22Rv1 (cell line): ENCODE data around the gene NPIPB8.
"Not testable (repeated sequence)": the region's sequence is repeated elsewhere in the genome, so short reads cannot be mapped to it uniquely, and the experiment has no call there.

Source experiments
- H3K27ac ChIP-seq: fragments of 450-650 bp; 2 replicates; pipeline ENCODE4 v1.5.1; 2017
- ZFX ChIP-seq: fragments of 450-650 bp; IDR thresholded peaks from 2 replicates; pipeline ENCODE4 v1.6.1; 2017; ENCODE audit warnings: antibody characterized with exemption, borderline replicate concordance
- TF ChIP-seq, protein P1 (sequence below): fragments of 450-650 bp; IDR thresholded peaks from 2 replicates; pipeline ENCODE4 v1.5.1; 2017; ENCODE audit warnings: mild to moderate bottlenecking

NPIPB8 gene

DNA sequence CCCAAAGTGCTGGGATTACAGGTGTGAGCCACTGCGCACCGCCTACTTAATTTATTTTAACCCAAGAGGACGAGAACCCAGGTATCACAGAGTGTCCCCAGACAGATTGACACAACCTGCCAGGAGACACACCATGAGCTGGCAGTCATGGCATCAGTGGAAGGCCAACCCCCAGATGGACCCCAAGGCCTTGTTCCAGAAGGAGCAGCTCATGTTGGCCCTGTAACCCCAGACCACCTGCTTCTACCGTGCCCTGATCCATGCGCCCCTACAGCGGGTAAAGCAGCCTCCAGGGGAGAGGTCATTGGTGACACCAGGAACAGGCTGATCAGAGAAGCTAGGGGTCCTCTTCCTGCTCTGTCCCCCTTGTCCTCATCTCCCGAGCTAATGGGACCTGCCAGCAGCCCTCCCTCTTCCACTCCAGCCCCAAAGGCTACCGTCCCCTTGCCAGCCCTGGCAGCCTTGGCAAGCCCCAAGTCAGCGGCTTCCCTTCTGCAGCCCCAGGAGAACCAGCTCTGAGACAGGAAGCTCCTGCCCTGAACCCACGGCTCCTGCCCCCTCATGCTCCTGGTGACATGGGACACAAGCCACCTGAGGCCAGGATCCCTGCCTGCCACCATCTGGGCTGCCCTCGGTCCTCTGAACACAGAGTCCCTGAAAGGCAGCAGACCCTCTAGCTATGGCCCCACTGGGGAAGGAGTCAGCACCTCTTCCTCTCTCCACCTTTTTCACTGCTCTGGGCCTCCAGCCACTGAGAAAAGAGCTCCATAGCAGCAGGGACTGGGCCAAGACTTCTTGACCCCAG lies 34.3 kb upstream of the NPIPB8 start:
- no peak overlapping the region for H3K27ac ChIP-seq
- TF ChIP-seq, protein P1, sequence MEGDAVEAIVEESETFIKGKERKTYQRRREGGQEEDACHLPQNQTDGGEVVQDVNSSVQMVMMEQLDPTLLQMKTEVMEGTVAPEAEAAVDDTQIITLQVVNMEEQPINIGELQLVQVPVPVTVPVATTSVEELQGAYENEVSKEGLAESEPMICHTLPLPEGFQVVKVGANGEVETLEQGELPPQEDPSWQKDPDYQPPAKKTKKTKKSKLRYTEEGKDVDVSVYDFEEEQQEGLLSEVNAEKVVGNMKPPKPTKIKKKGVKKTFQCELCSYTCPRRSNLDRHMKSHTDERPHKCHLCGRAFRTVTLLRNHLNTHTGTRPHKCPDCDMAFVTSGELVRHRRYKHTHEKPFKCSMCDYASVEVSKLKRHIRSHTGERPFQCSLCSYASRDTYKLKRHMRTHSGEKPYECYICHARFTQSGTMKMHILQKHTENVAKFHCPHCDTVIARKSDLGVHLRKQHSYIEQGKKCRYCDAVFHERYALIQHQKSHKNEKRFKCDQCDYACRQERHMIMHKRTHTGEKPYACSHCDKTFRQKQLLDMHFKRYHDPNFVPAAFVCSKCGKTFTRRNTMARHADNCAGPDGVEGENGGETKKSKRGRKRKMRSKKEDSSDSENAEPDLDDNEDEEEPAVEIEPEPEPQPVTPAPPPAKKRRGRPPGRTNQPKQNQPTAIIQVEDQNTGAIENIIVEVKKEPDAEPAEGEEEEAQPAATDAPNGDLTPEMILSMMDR = no peak
- no peak for TF ChIP-seq ZFX

DNA sequence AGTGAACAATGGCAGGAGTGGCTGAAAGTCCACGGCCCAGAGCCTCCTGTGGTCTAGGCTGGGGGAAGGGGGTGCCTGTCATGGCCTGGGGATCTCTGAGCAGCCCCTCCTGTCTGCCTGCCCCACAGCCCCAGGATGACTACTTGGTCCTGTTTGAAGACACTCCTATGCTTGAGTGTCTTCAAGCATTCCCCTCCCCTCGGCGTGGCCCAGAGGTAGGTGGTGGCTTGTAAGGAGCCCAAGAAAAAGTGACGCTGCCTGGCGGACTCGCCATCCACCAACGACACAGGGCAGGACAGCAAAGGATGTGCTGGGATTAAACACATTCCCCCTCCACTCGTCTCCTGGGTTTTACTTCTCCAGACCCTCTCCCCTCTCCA lies 33.7 kb upstream of the NPIPB8 start:
- no peak for TF ChIP-seq ZFX
- TF ChIP-seq, protein P1 = no peak
- H3K27ac ChIP-seq = no peak overlapping the region

DNA sequence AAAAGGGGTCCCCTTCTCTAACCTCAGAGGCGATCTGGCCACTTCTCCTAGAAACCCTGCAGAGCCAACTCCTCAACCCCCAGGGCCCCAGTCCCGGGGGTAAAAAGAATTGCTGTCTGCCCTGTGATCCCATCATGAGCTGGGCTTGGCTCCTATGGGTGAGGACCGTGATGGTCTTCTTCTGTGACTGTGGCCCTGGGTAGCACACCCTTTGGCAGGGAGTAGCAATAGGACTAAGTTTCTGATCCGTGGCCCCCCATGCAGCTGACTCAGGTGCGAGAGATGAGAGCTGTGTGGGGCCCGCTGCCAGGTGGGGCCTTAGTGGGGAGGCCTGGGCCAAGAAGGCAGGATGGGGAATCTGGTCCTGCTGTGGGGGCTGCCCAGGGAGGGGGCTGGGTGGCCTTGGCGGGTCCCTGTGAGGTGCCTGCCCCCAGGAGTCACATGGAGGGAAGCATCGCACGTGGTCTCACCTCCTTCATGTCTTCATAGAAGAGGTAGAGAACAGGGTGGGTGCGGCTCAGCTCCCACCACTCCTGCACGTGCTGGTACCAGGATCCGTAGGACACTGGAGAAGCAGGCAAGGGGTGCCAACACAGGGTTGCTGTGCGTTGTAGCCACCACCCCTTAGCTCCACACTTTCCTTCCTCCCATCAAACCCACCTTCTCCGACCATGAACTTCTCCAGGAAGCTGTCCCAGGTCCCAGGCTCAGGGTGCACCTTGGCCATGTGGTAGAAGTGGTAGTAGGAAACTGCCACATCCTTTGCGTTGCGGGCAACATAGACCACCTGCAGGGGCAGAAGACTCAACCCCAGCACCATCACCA lies 31.4 kb upstream of the NPIPB8 start:
- no peak overlapping the region for H3K27ac ChIP-seq
- no peak for TF ChIP-seq ZFX
- TF ChIP-seq, protein P1 = no peak

DNA sequence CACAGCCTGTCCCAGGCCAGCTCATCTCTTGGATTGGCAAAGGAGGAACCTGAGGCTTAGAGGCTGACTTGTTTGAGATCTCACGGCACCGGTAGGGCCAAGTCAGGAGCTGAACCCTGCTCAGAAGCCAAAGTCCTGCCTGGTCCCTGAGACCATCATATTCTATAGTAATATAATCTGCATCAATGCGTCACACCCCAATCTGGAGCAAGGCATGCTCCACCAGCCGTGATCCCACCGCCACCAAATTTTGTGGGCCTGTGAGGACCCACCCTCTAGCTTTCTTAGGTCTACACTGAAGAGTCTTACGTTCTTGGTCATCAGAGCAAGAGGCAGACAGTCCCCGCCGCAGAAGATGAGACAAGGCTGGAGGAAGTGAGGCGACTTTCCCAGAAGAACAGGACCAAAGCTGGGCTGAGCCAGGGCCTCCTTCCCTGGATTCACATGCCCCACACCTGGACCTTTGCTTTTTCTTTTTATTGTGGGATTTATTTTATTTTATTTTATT lies 30.7 kb upstream of the NPIPB8 start:
- H3K27ac ChIP-seq = no peak overlapping the region
- TF ChIP-seq, protein P1 = no peak
- TF ChIP-seq ZFX = no peak

DNA sequence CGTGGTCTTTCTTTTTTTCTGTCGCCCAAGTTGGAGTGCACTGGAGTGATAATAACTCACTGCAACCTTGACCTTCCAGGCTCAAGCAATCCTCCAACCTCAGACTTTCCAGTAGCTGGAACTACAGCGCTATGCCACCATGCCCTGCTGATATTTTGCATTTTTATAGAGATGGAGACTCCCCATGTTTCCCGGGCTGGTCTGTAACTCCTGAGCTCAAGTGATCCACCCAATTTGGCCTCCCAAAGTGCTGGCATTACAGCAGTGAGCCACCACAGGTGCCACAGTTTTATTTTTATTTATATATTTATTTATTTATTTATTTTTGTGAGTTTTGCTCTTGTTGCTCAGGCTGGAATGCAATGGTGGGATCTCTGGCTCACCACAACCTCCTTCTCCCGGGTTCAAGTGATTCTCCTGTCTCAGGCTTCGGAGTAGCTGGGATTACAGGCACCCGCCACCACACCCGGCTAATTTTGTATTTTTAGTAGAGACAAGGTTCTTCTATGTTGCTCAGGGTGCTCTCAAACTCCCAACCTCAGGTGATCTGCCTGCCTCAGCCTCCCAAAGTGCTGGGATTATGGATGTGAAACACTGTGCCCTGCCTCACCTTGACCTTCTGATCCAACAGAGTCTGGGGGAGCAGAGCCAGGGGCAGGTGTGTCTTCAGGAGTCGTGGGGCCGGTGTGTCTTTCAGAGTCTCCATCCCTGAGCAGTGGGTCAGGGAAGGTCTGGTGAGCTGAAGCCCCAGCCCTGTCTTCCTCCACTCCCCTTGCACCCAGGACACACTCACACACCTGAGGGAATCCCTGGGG lies 30.0 kb upstream of the NPIPB8 start:
- not testable (repeated sequence) for H3K27ac ChIP-seq

DNA sequence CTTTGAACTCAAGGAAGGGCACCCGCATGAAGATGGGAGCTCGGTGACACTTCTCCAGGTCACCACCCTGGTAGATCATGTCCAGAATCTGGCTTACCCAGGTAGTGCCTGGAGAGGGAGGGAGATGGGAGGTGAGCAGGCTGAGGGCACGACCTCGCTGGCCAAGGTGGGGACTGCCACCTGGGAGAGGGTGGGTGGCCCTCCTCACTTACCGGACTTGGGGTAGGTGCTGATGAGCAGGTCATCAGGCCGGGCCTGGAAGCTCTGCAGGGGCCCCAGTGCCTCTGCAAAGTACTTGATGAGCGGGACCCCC lies 29.4 kb upstream of the NPIPB8 start:
- not testable (repeated sequence) for H3K27ac ChIP-seq

DNA sequence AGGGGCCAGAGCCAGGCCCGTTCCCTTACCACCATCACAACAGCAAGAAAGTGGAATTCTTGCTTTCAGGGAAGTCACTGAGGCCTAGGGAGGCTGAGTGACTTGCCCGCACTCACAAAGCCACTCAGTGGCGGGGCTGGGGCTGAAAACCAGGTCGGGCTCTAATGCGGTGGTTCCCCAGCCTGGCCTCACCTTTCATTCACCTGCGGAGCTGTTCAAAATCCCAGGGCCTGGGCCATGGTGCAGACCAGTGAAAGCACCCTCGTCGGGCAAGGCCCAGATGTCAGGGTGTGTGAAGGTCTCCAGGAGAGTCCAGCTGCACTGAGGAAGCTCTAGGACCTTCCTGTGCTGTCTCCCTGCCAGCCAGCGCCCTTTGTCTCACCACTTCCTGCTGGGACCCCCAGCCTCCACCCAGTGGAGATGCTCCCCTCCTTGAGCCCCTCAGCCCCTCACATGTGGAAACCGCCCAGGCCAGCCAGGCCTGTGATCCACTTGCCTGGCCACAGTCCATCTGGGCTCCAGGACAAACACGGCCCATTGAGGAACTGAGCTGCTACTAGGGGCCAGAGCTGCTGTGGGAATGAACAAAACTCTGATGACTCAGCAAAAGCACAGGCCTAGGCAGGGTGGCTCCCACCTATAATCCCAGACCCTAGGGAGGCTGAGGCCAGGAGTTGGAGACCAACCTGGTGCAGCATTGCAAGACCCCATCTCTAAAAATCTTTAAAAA lies 28.8 kb upstream of the NPIPB8 start:
- H3K27ac ChIP-seq = not testable (repeated sequence)

DNA sequence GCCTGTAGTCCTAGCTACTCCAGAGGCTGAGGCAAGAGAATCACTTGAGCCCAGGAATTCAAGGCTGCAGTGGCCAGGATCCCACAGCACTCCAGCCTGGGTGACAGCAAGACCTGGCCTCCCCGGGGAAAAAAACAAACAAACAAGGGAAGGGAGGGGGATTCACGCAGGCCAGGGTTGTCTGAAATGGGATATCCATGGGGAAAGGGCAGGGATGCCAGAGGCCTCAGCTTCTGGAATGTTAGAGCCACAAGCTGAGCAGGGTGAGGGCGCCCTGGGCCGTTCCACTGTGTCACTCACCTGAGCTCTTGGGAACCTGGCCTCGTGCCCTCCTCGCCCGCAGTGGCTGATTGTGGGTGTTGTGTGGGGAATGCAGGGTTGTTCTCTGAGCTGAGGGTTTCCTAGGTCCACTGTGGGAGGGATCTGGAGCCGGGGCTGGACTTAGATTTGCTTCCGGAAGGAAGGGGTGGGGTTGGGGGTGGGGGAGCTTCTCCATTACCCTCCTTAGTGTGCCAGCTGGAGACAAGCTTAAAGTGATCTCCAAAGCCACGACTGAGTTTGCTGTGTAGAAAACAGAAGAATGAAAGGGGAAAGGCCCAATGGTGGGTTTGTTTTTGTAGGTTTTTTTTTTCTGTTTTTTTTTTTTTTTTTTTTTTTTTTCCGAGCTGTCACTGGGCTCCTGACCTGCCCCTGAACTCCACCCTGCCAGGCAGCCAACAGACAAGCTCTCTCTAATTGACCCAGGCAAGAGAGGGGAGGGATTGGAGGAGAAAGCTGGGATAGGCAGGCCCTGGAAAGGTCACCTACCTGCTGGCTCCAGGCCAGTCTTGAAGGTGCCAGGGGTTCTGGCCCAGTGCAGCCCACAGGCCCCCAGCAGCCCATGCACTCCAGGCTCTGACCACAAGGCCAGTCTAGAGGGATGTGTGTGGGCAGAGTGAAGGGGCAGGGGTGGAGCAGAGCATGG lies 28.0 kb upstream of the NPIPB8 start, which contains the start of gene SULT1A1:
TSS of gene SULT1A1 (minus strand) at position 414 of the 964 bp plus-strand sequence. CDS start 1,189 bp downstream, outside the sequence.
- H3K27ac ChIP-seq = no peak within 1 kb of the TSS
- TF ChIP-seq ZFX = no peak
- TF ChIP-seq, protein P1 = no peak
